ENCODE data around the gene FADS2. TPM values are rescaled to one million over a fixed set of nuclear protein-coding genes. Genes with fewer than 3 reads are reported as not detected.

The FADS2 gene
- total and polyA plus RNA-seq, 2 experiments from 2014 or later, result 124 to 392 TPM

DNA sequence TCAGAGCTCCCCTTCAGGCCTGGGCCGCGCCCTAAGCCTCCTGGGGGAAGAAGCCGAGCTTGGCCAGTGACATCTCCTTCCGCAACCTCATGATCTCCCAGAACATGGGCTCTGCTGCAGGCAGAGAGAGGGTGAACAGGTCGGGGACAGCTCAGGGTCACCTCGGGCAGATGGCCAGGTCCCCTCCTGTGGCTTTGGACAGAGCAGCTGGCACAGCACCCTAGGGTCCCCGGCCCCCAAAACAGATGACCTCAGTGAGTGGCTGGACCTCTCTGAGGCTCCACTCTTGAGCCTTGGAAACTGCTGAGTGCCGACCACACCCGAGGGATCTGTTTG is 70.1 kb downstream of the FADS2 start (continued):
- TF ChIP-seq, protein P1, sequence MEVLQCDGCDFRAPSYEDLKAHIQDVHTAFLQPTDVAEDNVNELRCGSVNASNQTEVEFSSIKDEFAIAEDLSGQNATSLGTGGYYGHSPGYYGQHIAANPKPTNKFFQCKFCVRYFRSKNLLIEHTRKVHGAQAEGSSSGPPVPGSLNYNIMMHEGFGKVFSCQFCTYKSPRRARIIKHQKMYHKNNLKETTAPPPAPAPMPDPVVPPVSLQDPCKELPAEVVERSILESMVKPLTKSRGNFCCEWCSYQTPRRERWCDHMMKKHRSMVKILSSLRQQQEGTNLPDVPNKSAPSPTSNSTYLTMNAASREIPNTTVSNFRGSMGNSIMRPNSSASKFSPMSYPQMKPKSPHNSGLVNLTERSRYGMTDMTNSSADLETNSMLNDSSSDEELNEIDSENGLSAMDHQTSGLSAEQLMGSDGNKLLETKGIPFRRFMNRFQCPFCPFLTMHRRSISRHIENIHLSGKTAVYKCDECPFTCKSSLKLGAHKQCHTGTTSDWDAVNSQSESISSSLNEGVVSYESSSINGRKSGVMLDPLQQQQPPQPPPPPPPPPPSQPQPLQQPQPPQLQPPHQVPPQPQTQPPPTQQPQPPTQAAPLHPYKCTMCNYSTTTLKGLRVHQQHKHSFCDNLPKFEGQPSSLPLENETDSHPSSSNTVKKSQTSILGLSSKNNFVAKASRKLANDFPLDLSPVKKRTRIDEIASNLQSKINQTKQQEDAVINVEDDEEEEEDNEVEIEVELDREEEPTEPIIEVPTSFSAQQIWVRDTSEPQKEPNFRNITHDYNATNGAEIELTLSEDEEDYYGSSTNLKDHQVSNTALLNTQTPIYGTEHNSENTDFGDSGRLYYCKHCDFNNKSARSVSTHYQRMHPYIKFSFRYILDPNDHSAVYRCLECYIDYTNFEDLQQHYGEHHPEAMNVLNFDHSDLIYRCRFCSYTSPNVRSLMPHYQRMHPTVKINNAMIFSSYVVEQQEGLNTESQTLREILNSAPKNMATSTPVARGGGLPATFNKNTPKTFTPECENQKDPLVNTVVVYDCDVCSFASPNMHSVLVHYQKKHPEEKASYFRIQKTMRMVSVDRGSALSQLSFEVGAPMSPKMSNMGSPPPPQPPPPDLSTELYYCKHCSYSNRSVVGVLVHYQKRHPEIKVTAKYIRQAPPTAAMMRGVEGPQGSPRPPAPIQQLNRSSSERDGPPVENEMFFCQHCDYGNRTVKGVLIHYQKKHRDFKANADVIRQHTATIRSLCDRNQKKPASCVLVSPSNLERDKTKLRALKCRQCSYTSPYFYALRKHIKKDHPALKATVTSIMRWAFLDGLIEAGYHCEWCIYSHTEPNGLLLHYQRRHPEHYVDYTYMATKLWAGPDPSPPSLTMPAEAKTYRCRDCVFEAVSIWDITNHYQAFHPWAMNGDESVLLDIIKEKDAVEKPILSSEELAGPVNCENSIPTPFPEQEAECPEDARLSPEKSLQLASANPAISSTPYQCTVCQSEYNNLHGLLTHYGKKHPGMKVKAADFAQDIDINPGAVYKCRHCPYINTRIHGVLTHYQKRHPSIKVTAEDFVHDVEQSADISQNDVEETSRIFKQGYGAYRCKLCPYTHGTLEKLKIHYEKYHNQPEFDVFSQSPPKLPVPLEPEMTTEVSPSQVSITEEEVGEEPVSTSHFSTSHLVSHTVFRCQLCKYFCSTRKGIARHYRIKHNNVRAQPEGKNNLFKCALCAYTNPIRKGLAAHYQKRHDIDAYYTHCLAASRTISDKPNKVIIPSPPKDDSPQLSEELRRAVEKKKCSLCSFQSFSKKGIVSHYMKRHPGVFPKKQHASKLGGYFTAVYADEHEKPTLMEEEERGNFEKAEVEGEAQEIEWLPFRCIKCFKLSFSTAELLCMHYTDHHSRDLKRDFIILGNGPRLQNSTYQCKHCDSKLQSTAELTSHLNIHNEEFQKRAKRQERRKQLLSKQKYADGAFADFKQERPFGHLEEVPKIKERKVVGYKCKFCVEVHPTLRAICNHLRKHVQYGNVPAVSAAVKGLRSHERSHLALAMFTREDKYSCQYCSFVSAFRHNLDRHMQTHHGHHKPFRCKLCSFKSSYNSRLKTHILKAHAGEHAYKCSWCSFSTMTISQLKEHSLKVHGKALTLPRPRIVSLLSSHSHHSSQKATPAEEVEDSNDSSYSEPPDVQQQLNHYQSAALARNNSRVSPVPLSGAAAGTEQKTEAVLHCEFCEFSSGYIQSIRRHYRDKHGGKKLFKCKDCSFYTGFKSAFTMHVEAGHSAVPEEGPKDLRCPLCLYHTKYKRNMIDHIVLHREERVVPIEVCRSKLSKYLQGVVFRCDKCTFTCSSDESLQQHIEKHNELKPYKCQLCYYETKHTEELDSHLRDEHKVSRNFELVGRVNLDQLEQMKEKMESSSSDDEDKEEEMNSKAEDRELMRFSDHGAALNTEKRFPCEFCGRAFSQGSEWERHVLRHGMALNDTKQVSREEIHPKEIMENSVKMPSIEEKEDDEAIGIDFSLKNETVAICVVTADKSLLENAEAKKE (CRISPR knock-in tag; IDR thresholded peaks at IDR 0.05), result no peak
- TF ChIP-seq EZH2 (IDR thresholded peaks at IDR 0.05; ENCODE audit: low read depth, unreplicated experiment) (no peak), ZNF114 (CRISPR knock-in tag; IDR thresholded peaks at IDR 0.05) (no peak), NANOG (IDR thresholded peaks at IDR 0.05; ENCODE audit: borderline replicate concordance) (no peak), ZNF331 (CRISPR knock-in tag; IDR thresholded peaks at IDR 0.05; ENCODE audit: low read depth) (no peak), STAT1 (IDR thresholded peaks at IDR 0.05; ENCODE audit: unreplicated experiment) (no peak)
- TF ChIP-seq, protein P2, sequence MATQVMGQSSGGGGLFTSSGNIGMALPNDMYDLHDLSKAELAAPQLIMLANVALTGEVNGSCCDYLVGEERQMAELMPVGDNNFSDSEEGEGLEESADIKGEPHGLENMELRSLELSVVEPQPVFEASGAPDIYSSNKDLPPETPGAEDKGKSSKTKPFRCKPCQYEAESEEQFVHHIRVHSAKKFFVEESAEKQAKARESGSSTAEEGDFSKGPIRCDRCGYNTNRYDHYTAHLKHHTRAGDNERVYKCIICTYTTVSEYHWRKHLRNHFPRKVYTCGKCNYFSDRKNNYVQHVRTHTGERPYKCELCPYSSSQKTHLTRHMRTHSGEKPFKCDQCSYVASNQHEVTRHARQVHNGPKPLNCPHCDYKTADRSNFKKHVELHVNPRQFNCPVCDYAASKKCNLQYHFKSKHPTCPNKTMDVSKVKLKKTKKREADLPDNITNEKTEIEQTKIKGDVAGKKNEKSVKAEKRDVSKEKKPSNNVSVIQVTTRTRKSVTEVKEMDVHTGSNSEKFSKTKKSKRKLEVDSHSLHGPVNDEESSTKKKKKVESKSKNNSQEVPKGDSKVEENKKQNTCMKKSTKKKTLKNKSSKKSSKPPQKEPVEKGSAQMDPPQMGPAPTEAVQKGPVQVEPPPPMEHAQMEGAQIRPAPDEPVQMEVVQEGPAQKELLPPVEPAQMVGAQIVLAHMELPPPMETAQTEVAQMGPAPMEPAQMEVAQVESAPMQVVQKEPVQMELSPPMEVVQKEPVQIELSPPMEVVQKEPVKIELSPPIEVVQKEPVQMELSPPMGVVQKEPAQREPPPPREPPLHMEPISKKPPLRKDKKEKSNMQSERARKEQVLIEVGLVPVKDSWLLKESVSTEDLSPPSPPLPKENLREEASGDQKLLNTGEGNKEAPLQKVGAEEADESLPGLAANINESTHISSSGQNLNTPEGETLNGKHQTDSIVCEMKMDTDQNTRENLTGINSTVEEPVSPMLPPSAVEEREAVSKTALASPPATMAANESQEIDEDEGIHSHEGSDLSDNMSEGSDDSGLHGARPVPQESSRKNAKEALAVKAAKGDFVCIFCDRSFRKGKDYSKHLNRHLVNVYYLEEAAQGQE (IDR thresholded peaks at IDR 0.05; ENCODE audit: unreplicated experiment), result no peak
